Measurements from ENCODE around the gene CGNL1.
A peak's percentile ranks its signal among the peaks of the same experiment; 100 is the strongest.

Gene CGNL1

GRCh38 chr15:57532731-57533447 is 156.6 kb downstream of the CGNL1 start:
- DNase-seq: no peak

- DNase-seq: no peak
Observed at GRCh38 chr15:57533448-57533799, 157.1 kb downstream of the CGNL1 start.

- DNase-seq: no peak
Observed at GRCh38 chr15:57534281-57534680, 158.0 kb downstream of the CGNL1 start.

GRCh38 chr15:57537072-57537471 is 160.8 kb downstream of the CGNL1 start:
- DNase-seq: no peak

GRCh38 chr15:57537488-57538264 is 161.4 kb downstream of the CGNL1 start:
- no peak for DNase-seq

GRCh38 chr15:57538265-57538529 is 161.9 kb downstream of the CGNL1 start:
- DNase-seq: no peak

GRCh38 chr15:57538821-57539220 is 162.5 kb downstream of the CGNL1 start:
- DNase-seq: no peak

- no peak for DNase-seq
Observed at GRCh38 chr15:57540211-57540610, 163.9 kb downstream of the CGNL1 start.

- peak in 1 of 2 donors; percentile 4 for DNase-seq
Observed at GRCh38 chr15:57540736-57541135, 164.4 kb downstream of the CGNL1 start.

GRCh38 chr15:57541271-57541670 is 165.0 kb downstream of the CGNL1 start:
- no peak for DNase-seq

GRCh38 chr15:57541805-57542504 is 165.7 kb downstream of the CGNL1 start:
- DNase-seq: peak; percentile 26 to 37

- no peak for DNase-seq
Observed at GRCh38 chr15:57542505-57542817, 166.2 kb downstream of the CGNL1 start.

- no peak for DNase-seq
Observed at GRCh38 chr15:57544848-57545480, 168.7 kb downstream of the CGNL1 start.

- no peak for DNase-seq
Observed at GRCh38 chr15:57545995-57546394, 169.7 kb downstream of the CGNL1 start.

- DNase-seq: no peak
Observed at GRCh38 chr15:57547243-57547755, 171.0 kb downstream of the CGNL1 start.

GRCh38 chr15:57548351-57548750 is 172.0 kb downstream of the CGNL1 start:
- no peak for DNase-seq

- no peak for DNase-seq
Observed at GRCh38 chr15:57548835-57549234, 172.5 kb downstream of the CGNL1 start.

- DNase-seq: no peak
Observed at GRCh38 chr15:57549935-57550334, 173.6 kb downstream of the CGNL1 start.

- DNase-seq: no peak
Observed at GRCh38 chr15:57550640-57551039, 174.3 kb downstream of the CGNL1 start.

- DNase-seq: no peak
Observed at GRCh38 chr15:57551715-57552677, 175.7 kb downstream of the CGNL1 start.

GRCh38 chr15:57552678-57553334 is 176.5 kb downstream of the CGNL1 start:
- no peak for DNase-seq

- no peak for DNase-seq
Observed at GRCh38 chr15:57553526-57553925, 177.2 kb downstream of the CGNL1 start.

Measured in stimulated activated CD4-positive, alpha-beta T cell treated with anti-CD3 and anti-CD28 coated beads, Interleukin-2, amount 100 ng/mL, for 48 hours (primary cell).